Activated naive CD4-positive, alpha-beta T cell treated with anti-CD3 and anti-CD28 coated beads, Interleukin-2, amount 50 U/mL, for 16 hours (primary cell): ENCODE data around the gene UROS.

Experiments used
- DNase-seq: peaks from one replicate; pipeline ENCODE4 v3.0.0-alpha.2; 2020

UROS gene

DNA sequence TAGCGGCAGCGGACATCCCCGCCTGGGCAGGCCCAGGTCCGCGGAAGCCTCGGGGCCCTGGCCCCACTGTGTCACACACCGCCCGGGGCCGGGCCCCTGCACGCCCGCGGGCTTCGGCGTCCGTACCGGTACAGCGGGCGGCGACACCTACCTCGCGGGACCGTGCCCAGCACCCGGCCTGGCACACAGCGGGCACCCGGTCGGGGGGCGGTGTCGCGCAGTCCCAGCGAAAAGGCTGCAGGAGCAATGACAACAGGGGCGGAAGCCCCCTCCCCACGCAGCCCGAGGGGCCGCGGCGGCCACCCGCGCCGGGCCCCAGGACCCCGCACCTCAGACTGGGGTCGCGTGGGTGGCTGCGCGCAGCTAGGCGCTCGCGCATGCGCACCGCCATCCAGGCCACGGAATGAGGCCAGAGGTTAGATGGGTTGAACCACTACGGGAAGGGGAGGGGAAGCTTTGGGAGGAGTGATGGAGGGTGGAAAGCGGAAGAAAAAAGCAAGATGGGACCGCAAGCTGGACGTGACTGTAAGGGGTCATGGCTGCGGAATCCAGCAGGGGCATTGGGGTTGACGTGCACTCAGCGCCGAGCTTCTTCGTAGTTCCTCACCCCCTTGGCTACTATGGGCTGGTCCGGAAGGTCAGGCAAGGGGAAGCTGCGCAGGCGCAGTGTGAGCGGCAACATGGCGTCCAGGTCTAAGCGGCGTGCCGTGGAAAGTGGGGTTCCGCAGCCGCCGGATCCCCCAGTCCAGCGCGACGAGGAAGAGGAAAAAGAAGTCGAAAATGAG, at the start of gene UROS, which contains the start of gene BCCIP:
Gene UROS (minus strand): TSS at position 381 of the 785 bp plus-strand sequence. CDS start 6,759 bp downstream, outside the sequence.
Gene BCCIP (plus strand): TSS at position 669 of the 785 bp plus-strand sequence. CDS start 12 bp downstream, at position 681.
- peak; percentile 89 for DNase-seq

DNA sequence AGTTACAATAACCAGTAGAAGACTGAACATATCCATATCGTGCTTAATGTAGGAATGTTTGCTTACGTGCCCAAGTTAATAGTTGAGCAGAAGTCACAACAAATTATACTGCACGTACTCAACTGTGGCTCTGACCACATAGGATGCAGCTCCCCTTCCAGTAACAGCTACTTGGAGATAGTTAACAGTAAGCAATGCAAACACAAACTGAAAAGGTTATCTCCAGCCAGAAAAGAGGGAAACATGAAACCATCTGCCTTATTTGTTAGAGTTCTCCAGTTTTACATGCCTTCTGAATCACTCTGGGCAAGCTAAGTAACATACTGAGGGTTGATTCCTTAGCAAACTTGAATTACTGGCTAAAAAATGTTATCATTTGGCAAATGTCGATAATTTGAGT, 48.3 kb upstream of the UROS start:
- no peak for DNase-seq

DNA sequence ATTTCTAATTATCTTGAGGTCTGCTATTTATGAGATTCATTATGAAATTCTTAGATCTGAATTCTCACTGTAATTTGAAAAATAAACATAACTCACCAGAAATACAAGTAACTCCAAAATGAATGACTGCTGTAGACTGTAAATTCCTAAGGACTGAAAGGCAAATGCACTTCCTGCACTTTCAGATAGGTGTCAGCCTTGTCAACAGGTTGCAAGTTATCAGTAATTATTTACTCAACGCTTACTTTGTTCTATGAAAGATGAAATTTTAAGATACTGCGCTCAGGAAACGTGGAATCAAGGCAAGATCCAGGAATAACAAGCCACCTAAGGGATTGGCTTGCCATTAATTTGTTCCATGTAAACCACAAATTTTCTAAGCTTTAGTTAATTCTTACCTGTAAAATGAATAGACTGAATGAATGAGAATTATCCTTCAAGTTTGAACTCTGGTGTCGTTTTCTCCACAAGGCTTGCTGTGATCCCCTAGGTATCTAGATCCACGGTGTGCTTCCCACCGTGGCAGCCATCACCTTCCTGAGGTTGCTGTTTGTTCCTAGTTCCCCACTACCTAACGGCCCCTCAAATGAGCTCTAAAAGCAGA, 45.4 kb upstream of the UROS start:
- DNase-seq: peak; percentile 18

DNA sequence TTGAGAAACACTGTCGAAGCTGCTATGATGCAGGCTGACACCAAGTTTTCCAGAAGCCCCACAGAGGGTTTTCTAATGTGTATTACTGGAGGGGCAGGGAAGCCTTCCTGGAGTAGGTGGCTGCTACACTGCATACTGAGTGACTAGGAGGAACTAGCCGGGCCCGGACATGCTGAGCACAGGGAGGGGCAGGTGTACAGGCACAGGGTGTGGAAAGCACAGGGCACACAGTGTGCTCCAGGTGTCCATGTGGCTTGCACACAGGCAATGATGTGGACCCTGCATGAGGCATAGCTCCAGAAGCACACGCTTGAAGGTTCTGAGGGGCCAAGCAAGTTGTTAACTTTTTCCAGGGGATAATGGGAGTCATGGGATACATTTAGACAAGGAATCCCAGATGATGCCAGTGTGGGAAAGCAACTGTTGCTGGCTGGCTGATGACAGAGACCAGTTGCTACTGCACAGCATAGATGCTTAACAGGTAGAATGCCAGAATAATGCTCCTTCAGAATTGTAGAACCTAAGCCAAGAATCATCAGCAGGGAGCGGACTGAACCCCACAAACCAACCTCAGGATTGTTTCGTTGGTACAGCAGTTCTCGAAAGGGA, 43.5 kb upstream of the UROS start:
- no peak for DNase-seq

DNA sequence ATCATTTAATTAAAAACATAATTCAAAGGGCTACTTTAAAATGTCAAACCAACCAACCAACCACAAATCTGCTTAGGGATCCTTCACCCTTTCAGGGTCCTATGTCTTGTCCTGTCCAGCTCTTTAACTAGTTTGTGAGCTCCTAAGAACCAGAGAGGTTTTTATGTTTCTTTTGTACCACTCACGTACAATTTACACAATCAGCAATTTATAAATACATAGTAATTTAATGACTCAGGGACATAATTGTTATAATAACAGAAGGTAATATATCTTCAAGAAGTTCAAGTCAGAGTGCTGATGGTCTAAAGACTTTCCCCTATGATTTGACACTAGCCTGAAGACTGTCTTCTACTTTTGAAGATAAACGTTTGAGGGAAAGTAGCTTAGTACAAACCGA, 42.1 kb upstream of the UROS start:
- no peak for DNase-seq

DNA sequence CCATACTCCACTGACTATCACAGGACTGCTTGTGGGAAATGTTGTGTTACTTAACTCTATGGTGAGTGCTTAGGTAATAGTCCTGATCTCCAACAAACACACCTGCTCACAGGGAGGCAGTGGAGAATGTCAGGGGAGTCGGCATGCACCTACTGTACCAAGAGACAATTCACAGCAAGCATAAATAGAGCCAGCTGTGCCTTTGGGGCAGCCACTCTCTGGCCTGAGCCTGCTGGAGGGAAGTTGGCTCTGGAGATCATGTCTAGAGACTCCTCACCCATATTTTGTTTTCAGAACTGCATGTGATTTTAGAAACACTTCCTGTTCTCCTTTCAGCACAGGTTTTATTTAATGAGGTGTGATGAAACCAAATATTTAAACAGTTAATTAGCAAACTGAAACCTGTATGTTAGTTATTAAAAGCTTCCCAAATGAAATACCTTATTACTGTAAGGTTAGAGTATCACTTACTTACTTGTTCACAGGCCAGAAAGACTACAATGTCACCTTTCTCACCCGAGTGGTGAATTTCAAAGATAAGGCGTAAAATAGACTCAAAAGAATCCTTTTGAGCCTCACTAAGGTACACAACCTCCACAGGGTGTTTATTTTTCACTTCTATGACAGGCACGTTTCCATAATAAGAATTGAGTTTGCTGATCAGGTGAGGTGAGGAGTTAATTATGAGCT, 36.2 kb upstream of the UROS start:
- no peak for DNase-seq

DNA sequence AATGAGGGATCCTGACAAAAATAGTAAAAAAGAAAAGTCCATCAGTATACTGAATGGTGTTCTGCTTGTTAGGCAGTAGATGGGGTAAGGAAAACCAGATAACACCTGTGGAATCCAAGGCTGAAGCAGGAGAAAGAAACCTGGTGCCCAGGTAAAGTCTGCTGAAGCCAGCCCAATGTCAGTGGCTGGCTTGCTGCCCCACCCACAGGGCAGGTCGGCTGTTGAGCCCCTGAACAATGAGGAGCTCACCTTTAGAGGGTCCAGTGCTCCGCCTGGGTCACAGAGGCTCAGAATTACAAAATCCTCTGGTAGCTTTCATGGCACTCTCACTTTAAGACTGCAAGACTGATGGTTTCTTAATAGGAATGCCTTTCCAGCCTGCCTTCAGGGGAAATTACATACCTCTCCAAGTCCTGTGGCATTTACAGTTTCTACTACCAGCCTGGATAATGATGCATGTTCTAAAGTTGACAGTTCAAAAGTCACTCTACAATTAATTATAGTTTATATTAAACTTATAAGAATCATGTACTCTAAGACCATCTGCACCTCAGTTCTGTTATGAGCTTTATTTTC, 34.2 kb upstream of the UROS start:
- DNase-seq: no peak

DNA sequence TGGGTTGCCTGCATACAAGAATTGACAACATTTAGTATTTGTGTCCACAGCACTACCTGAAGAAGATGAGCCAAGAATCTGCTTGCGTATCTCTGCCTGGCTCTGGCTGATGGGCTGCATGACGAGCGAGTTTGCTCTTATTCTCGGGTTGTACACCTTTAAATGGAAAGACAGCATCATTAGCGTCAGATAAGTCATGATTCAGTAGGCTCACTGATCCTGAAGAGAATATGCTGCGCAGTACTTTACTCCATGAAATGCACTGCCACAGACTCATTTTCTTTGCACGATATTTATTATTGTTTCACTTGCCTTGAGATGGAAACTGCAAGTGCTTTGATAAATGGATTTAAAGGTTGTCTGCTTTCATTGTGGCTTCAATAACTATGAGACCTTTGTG, 29.4 kb upstream of the UROS start:
- DNase-seq: no peak

DNA sequence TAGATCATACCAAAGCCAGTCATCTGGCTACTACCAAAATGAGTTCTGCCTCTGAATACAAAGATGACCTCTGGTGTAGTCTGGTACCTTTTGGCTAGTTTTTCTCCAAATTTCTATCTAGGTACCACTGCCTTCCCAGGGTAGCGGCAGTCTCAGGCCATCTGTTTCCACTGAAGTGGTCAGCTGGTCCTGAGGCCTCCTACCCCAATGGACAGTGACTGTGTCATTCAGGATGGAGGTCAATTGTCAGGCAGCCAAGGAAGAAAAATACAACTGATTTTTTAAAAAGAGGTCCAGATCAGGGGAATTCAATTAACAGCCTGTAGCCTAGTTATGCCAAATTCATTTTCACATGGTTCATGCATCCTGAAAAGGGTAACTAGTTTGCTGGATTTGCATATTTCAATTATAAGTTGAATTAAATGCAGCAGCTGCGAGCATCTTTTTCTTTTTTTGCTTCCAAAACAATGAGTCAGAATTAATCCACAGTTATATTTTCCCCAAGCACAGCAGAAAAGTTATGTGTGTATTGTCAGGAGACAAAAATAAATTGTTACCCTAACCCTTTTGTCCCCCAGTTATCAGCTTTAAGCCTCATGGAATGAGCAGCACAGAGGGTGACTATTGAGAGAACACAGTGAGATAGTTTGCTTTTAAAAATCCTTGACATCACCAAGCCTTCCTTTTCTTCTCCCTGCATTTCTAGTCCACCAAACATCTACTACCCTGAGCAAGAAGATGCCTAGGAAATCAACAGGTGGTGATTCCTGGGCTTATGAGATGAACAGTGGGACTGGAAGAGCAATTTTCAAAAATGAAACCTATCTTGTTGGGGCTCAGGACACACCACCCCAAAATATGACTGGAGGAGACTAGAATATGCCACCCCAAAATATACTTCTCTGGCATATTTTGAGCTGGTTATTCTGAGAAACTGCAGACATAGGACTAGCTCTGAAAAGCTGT, 28.0 kb upstream of the UROS start:
- DNase-seq: no peak

DNA sequence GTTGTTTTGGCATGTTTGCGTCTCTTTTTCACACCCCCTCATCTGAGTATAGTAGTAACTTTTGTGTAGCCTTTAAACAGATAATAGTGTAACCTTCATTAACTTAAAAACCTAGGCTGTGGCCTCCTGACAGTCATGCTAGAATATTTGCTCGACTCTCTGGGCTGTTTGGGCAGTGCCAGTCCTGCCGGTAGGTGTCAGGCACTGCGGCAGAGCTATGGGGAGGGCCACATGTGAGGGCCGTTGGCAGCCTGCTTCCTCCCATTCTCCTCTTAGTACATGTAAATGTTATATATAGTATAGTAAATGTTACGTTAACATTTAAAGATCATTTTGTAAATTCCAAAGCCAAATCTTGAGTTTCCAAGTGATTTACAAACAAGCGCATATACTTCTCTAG, 26.4 kb upstream of the UROS start:
- no peak for DNase-seq

DNA sequence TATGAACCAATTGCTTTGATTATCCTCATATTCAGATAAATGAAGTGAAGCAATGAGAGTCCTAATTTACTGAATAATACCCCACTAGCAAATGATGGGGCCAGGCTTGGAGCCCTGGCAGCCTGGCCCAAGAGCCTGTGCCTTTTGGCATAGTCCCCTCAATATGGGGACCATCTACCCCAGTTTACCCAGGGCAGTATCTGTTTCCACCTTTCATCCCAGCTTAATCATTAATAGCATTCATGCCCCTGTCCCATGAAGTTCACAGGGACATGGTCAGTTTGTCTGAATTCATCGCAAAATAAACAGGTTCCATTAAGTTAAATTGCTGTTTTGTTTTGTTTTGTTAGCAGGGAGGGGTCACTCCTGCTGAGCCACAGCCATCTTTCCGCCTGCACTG, 25.8 kb upstream of the UROS start:
- DNase-seq: no peak

DNA sequence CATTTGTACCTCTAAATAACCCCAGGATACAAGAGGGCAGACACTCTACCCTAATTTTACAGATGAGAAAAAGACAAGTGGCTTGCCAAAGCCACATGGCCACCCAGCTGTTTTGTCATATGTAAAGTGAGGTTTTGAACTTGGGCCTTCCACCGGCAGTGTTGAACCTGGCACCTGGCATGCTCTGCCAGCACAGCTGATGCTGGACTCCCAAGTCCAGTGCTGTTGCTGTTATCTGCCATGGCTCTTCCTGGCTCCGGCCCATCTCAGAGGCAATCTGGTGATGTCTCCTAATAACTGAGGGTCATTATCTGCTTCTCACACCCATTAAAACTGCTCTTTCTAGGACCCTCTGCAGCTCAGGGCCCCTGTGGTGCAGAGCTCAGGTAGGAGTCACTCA, 25.3 kb upstream of the UROS start:
- no peak for DNase-seq

DNA sequence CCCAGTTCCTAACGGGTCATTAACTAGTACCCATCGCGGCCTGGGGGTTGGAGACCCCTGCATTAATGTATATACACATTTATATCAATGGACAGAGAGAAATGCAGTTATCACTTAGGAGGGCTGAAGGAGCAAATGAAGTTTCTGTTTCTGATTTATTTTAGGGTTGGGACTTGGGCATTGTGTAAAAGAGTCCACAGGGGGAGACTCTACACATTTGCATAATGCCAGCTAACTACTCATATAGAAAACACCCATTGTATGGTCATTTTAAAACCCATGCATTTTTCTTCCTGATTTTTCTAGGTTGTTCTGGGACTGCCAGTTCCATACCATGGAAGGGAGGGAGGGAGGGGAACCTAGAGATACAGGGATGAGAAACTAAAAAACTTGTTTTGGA, 23.8 kb upstream of the UROS start:
- DNase-seq: no peak

DNA sequence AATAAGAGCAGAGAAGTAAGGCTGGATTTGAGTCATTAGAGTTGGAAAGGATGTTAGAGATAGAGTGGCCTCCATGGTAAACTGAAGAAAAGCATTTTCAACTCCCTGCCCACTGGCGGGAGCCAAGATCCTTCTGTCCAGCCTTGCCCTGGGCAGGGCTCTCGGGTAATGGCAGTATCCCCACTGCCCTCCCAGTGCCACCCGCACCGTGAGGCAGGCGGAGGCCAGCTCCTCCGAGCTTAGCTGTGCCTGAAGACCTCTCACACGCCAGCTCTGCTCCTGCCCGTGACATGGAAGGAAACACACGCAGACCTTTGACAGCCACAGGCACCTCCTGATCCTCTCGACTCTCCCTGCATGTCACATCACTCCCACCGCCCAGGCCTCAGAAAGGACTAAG, 22.6 kb upstream of the UROS start:
- DNase-seq: no peak

DNA sequence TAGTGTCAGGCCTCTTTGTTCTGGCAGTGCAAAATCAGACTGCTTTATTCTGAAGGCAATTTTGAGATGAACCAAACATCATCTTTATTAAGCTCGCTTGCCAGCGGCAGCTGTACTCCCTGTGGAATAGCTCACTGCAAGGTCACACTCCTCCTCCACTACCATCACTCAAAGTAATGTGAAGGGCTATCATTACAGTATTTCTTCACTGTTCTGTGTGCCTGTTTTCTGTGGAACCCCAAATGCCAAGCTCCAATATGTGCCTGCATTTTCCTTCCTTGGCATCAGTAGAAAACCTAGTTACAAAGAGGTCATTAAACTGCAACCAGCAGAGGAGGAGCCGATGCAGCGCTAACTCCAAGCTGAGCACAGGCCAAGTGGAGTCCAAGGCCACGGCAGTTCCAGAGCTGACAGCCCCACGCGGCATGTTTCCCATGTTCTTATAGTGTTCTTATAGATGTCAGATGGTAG, 21.7 kb upstream of the UROS start:
- DNase-seq: no peak

DNA sequence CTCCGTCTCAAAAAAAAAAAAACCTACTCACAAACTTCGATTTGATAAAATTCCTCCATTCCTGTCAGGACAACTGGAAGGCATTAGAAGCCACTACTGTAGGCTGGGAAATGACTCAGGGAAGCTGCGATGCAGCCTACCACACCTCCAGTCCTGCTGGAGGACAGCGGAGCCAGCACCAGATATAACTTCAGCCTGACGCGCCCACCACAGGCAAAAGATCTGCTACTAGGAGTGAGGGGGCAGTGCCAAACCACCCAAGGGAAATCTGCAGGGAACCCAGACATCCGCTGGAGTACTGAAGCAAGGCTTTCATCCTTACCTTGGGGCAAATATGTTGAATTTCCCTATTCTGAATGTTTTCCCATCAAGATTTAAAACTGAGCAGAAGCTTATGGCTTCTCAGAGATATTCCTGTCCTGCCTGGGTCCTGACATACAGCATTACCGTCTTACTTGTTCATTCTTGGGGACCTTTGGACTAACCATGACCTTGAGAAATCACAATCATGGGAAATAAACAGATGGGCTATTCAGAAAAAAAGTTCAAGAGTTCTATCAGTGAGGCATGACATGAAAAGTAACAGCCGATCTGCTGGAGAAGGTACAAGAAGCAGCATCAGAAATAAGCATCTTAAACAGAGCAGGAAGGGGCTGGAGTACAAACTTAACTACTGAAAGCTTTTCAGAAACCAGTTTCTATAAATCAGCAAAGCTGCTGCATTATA, 20.7 kb upstream of the UROS start:
- no peak for DNase-seq

DNA sequence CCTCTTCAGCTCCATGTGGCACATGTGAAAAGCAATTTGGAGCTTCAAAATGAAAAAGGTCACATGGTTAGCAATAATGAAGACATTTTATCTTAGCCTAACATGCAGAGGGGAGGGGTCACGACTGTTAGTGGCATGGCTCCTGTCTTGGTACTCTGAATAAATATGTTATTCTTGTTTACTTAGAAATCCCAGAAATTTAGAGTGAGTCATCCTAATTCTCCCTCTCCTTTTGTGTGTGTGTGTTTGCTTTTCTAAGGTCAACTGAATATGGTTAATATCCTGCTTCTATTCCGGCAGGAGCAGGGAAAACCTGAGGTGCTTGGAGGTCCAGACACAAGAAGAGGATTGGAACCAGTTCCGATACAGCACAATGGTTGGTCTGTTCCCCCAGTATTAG, 17.9 kb upstream of the UROS start:
- no peak for DNase-seq

DNA sequence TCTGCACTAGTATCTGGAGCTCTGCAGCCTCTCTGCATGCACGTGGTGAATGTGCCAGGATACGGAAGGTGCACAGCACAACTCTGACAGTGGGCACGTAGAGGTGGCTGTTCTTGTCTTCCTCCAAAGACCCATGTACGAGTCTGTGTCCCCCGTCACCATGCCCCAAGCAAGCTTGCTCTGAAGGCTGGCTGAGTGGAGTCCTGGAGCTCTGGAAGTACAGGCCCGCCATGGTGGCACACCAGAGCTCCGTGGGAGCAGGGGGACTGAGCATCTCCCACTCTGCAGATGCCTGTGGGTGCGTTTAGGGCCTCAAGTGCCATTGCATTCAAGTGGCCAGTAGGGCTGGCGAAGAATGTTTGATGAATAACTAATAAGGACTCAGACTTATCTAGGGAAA, 17.3 kb upstream of the UROS start:
- no peak for DNase-seq

DNA sequence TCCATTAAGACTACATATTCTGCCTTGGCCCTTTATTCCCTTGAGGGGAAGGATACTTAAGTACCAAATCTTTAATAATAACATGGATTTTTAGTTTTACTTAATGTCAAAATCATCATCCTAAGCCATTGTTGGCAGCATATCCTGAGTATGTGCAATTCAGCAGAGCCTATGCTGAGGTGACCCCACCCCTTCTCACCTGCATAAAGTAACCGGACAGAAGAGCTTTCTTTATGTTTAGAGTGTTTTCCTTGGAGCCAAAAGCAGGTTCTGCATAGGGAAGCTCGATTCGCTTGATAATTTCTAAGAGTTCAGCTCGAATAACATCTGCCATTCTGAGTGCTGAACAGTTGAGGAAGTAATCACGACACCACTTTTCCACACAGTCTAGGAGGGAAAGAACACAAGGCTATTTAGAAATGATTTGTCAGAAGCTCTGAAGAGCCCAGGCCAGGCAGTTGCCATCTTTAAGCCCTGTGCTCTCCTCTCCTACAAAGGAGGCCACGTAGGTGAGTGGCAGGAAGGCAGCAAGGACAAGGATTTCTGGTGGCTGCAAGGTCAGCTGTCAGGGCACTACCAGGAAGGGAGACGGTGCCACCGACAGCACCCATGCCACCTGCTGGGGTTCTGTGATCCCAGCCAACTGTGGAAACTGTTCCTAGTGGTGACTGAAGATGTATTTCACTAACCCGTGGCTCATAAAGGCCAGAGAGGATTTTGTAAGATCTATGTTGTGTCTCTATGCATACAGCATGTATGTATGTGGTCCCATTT, 15.9 kb upstream of the UROS start:
- DNase-seq: no peak

DNA sequence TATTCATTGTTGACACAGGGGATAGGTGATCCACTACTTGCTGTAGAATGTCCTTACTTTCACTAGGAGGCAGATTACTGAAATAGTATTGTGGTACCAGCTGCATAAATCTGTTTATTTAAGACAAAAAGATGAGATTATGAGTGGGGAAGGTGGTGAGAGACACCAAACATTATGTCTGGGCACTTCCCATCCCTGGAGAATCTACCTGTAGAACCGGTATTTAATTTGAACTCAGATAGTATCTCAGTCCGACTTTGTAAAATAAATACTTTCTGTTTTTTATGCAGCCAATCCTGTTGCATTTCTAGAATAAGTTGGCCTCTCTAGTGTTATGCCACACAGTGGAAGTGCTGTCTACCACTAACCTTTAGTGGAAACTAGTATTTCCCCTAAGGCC, 13.7 kb upstream of the UROS start:
- no peak for DNase-seq
